Aorta (tissue), 5 donors: ENCODE results near the gene PPM1A. TPM values are rescaled to one million over a fixed set of nuclear protein-coding genes. Genes with fewer than 3 reads are reported as not detected.
A peak's percentile ranks its signal among the peaks of the same experiment; 100 is the strongest.

ENCODE experiments used
- ATAC-seq: fragments of 200-7000 bp; cut with Tn5 transposase; one replicate; pipeline ENCODE4 v1.9.1; 2022; ENCODE audit warnings: moderate library complexity; ENCODE audit not compliant: low FRiP score
- DNase-seq, 2 donors: peaks; one replicate each; pipeline ENCODE4 v3.0.0-alpha.2; 2020
- H3K27ac ChIP-seq, 2 donors: one replicate each; pipeline ENCODE4 v1.5.1; 2013; ENCODE audit warnings: low read length in 2 of 2, mild to moderate bottlenecking in 2 of 2, moderate library complexity in 2 of 2, control low read depth in 1 of 2, inconsistent platforms in 1 of 2, low read depth in 1 of 2
- H3K27me3 ChIP-seq, 2 donors: one replicate each; pipeline ENCODE4 v1.6.1; 2013; ENCODE audit warnings: control low read depth in 1 of 2, low read length in 1 of 2, mild to moderate bottlenecking in 1 of 2, moderate library complexity in 1 of 2; ENCODE audit not compliant: insufficient read depth in 2 of 2, control insufficient read depth in 1 of 2
- H3K36me3 ChIP-seq, 2 donors: one replicate each; pipeline ENCODE4 v1.6.1; 2013; ENCODE audit warnings: control low read depth in 1 of 2, low read length in 1 of 2, mild to moderate bottlenecking in 1 of 2; ENCODE audit not compliant: insufficient read depth in 2 of 2, control insufficient read depth in 1 of 2
- H3K4me1 ChIP-seq, 2 donors: one replicate each; pipeline ENCODE4 v1.6.1; 2013; ENCODE audit warnings: low read length in 2 of 2, control low read depth in 1 of 2, mild to moderate bottlenecking in 1 of 2, moderate library complexity in 1 of 2; ENCODE audit not compliant: insufficient read depth in 2 of 2, control insufficient read depth in 1 of 2
- H3K4me3 ChIP-seq, 2 donors: one replicate each; pipeline ENCODE4 v1.5.1; 2013; ENCODE audit warnings: low read length in 2 of 2, control low read depth in 1 of 2, mild to moderate bottlenecking in 1 of 2
- H3K9me3 ChIP-seq: one replicate; pipeline ENCODE4 v1.6.1; 2013; ENCODE audit warnings: mild to moderate bottlenecking, low read length; ENCODE audit not compliant: control insufficient read depth
- WGBS, 2 donors: extraction: QIAGEN DNeasy Blood & Tissue Kit; methylation state at CpG; one replicate each; pipeline ENCODE4 v1.1.7; 2013; 5-methylcytosine and 5-hydroxymethylcytosine counted together
- intact Hi-C, 2 donors: fragments of 100-400 bp; cut with DNase I; formaldehyde crosslinking; loops; one replicate each; pipeline versions ENCODE4 v1.14.2 to v1.15.0; 2022
- polyA plus RNA-seq, 2 donors: library from polyadenylated mRNA; stranded (reverse); fragments of 200-250 nt; gene quantifications; one replicate each; pipeline ENCODE4 v1.2.3, GENCODE V29; 2013
- total RNA-seq, 2 donors: library from RNA; stranded (reverse); fragmentation: NEBNext Ultra II Directional; extraction: Animal tissue kit (Norgen Biotek cat#: 25700); gene quantifications; one replicate each; pipeline ENCODE4 v1.2.1, GENCODE V29; 2021
- donor health status: healthy with polysubstance abuse.
- donor health status: Bipolar disorder and iron deficiency.
- donor health status: DM: no; HTN: no; CAD: no.
- donor health status: DM: no; HTN: no; CAD: no.
- donor health status: DM: yes; HTN: yes; CAD: no.

PPM1A gene
- total and polyA plus RNA-seq, 4 donors, result 26.4 to 63.7 (median 52.0) TPM

GRCh38 chr14:60212503-60213371 is 36.3 kb upstream of the PPM1A start:
- Histone ChIP-seq H3K27me3 (no peaks in the 10 kb centered on the region), H3K36me3 (no peaks in the 10 kb centered on the region), H3K4me3 (no peak overlapping the region), H3K9me3 (no peaks in the 10 kb centered on the region), H3K4me1 (peaks cover 0 to 3% of the 10 kb centered on the region in 2 donors), H3K27ac (no peak overlapping the region)
- intact Hi-C loops, result no loop called here
- no peak for DNase-seq
- 89 to 94% methylated on average over 5 of the region's 5 CpGs for WGBS, 2 donors
- no peak for ATAC-seq

GRCh38 chr14:60214003-60214402 is 35.0 kb upstream of the PPM1A start:
- ATAC-seq (no peak), DNase-seq (no peak)
- Histone ChIP-seq H3K27ac (no peak overlapping the region), H3K4me1 (peaks cover 0 to 3% of the 10 kb centered on the region in 2 donors), H3K9me3 (no peaks in the 10 kb centered on the region), H3K27me3 (no peaks in the 10 kb centered on the region), H3K36me3 (no peaks in the 10 kb centered on the region), H3K4me3 (no peak overlapping the region)
- intact Hi-C loops, result no loop called here
- 80 to 87% methylated on average over 3 of the region's 3 CpGs for WGBS, 2 donors

- H3K4me3 ChIP-seq, result no peak overlapping the region
- H3K27ac ChIP-seq, result no peak overlapping the region
- intact Hi-C loops, result no loop called here
- ATAC-seq, result no peak
- H3K4me1 ChIP-seq, result peaks cover 0 to 3% of the 10 kb centered on the region in 2 donors
- H3K36me3 ChIP-seq, result no peaks in the 10 kb centered on the region
- WGBS, 2 donors, result 67 to 68% methylated on average over 1 of the region's 1 CpG
- H3K27me3 ChIP-seq, result no peaks in the 10 kb centered on the region
- DNase-seq, result no peak
- no peaks in the 10 kb centered on the region for H3K9me3 ChIP-seq
Observed at GRCh38 chr14:60214415-60215126, 34.5 kb upstream of the PPM1A start.

- no peak overlapping the region for H3K4me3 ChIP-seq
- WGBS, 2 donors, result 75 to 77% methylated on average over 2 of the region's 2 CpGs
- intact Hi-C loops, result no loop called here
- no peaks in the 10 kb centered on the region for H3K9me3 ChIP-seq
- no peak for DNase-seq
- H3K27ac ChIP-seq, result no peak overlapping the region
- H3K4me1 ChIP-seq, result peaks cover 0 to 3% of the 10 kb centered on the region in 2 donors
- no peaks in the 10 kb centered on the region for H3K36me3 ChIP-seq
- no peaks in the 10 kb centered on the region for H3K27me3 ChIP-seq
- ATAC-seq, result no peak
Observed at GRCh38 chr14:60215127-60215444, 33.9 kb upstream of the PPM1A start.

DNA sequence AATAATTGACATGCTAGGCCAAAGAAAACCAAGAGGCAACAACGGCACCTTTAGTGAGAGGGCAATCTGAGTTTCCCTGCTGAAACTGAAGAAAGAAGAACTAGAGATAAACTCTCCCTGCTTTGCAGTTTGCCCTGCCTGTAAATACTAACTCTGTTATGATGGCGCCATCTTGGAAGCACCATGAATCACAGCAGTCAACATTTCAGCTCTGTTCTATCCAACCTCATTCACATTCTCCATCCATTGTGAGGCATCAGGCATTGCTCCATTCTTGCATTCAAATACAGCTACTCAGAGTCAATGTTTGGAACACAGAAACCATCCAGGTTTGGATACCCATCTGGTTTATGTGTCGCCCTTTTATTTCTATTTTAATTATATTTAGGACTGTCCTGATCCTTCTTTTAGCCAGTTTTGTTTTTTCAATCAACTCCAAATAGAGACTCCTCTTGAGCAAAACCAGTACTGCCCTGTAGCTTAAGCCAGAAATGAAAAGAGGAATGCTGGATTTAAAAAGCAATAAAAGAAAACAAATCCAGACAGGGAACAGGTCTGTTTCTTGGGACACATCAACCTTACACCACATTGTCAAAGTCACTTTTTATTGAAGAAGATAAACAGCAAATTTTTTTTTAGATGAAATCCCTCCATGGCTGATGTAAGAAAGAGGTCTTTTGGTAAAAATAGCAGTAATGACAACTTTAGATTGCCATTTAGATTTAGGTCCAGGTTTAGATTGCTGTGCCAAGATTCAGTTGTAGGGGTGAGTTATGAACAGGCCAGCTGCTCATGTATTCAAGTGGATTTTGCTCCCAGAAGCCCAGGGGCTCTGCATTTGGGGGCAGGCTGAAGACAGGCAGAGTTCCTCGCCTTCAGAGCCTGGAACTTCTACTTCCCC is 33.3 kb upstream of the PPM1A start:
- 53 to 60% methylated on average over 4 of the region's 4 CpGs for WGBS, 2 donors
- intact Hi-C loops, result no loop called here
- Histone ChIP-seq H3K9me3 (no peaks in the 10 kb centered on the region), H3K27ac (peak overlapping the region in 1 of 2 donors; percentile 59), H3K27me3 (no peaks in the 10 kb centered on the region), H3K4me3 (no peak overlapping the region), H3K36me3 (no peaks in the 10 kb centered on the region), H3K4me1 (peaks cover 0 to 3% of the 10 kb centered on the region in 2 donors)
- DNase-seq (no peak), ATAC-seq (no peak)

DNA sequence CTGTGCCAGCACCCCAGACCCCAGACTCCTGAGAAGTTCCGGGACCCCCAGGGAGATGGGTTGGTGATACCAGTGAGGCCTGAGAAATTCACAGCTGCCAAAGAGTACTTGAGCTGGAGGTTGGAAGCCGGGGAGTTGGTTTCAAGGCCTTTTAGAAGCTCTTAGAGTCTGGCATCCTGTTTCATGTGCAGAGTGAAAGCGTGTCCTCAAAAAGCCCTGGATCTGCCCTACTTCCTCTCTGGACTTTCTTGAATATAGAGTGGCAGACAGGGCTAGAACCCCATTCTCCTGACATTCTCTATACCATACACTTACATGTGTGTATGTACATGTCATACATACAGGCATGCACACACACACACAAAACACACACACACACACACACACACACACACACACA is 31.3 kb upstream of the PPM1A start:
- no peak overlapping the region for H3K27ac ChIP-seq
- WGBS, 2 donors, result 45 to 59% methylated on average over 3 of the region's 3 CpGs

DNA sequence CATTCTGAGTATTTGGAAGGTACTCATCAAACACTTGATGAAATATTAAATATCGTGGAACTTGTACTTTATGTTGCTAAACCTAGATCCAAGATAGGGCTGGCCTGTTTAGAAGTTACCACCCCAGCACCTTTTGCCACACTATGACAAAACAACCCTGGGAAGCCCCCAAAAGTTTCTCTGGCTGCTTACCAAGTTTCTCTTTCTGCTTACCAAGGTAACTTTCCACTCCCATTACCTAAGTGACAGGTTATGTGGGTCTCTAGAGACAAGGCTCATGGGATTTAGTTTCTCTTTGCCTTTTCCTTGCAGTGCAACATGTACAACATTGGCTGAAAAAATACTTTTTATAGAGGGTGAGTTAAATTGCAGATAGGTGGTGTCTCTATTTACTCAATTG is 28.9 kb upstream of the PPM1A start:
- no peak for ATAC-seq

More for the DNA sequence above, 31.3 kb upstream of the PPM1A start:
- DNase-seq, result no peak
- no peaks in the 10 kb centered on the region for H3K9me3 ChIP-seq
- H3K36me3 ChIP-seq, result no peaks in the 10 kb centered on the region
- no peaks in the 10 kb centered on the region for H3K27me3 ChIP-seq
- H3K4me1 ChIP-seq, result peaks cover 0 to 3% of the 10 kb centered on the region in 2 donors
- ATAC-seq, result no peak
- no peak overlapping the region for H3K4me3 ChIP-seq
- intact Hi-C loops, result no loop called here

DNA sequence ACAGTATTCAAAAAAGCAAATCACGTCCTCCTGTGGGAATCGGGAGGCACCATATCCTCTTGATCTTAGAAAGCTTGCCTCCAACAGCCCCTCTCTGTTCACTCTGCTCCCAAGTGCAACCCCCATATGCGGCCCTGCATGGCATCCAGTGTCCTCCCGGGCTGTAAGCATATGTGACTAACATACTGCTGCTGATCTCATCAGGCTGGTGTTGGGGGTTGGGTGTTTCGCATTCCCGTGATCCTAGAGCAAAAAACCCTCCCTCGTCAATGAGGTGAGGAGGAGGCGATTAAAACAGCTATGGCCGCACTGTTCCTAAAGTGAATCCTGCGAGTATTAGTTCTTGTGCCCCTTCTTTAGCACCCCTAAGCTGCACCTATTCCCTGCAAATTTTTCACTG is 28.1 kb upstream of the PPM1A start:
- no peaks in the 10 kb centered on the region for H3K36me3 ChIP-seq
- no peak for ATAC-seq
- H3K4me3 ChIP-seq, result no peak overlapping the region
- 82 to 91% methylated on average over 10 of the region's 10 CpGs for WGBS, 2 donors
- intact Hi-C loops, result no loop called here
- no peak for DNase-seq
- no peak overlapping the region for H3K27ac ChIP-seq
- no peaks in the 10 kb centered on the region for H3K27me3 ChIP-seq
- peaks cover 1% of the 10 kb centered on the region for H3K9me3 ChIP-seq
- H3K4me1 ChIP-seq, result no peaks in the 10 kb centered on the region

More for the DNA sequence above, 28.9 kb upstream of the PPM1A start:
- H3K27me3 ChIP-seq, result no peaks in the 10 kb centered on the region
- WGBS, 2 donors, result 91 to 97% methylated on average over 1 of the region's 1 CpG
- H3K36me3 ChIP-seq, result no peaks in the 10 kb centered on the region
- H3K27ac ChIP-seq, result no peak overlapping the region
- no peak for DNase-seq
- intact Hi-C loops, result no loop called here
- H3K4me3 ChIP-seq, result no peak overlapping the region
- H3K9me3 ChIP-seq, result peaks cover 1% of the 10 kb centered on the region
- H3K4me1 ChIP-seq, result peaks cover 0 to 3% of the 10 kb centered on the region in 2 donors
